Activated naive CD8-positive, alpha-beta T cell treated with anti-CD3 and anti-CD28 coated beads, Interleukin-2, amount 50 U/mL, for 24 hours (primary cell): ENCODE results near the gene UBE2E2.
A peak's percentile ranks its signal among the peaks of the same experiment; 100 is the strongest.

Source experiments
- ATAC-seq: fragments of 150-1000 bp; cut with Tn5 transposase; one replicate; pipeline ENCODE4 v1.10.0; 2021
- DNase-seq: peaks from one replicate; pipeline ENCODE4 v3.0.0; 2021
- H3K27ac Mint-ChIP-seq: one replicate; pipeline ENCODE4 v1.8.0; 2021; ENCODE audit warnings: mild to moderate bottlenecking, mixed read lengths
- H3K27me3 Mint-ChIP-seq: one replicate; pipeline ENCODE4 v1.8.0; 2021; ENCODE audit warnings: mixed read lengths
- H3K36me3 Mint-ChIP-seq: one replicate; pipeline ENCODE4 v1.8.0; 2021; ENCODE audit warnings: low read depth, mixed read lengths
- H3K4me1 Mint-ChIP-seq: one replicate; pipeline ENCODE4 v1.8.0; 2021; ENCODE audit warnings: mixed read lengths
- H3K4me3 Mint-ChIP-seq: one replicate; pipeline ENCODE4 v1.8.0; 2021; ENCODE audit warnings: mild to moderate bottlenecking, moderate library complexity, mixed read lengths
- H3K9me3 Mint-ChIP-seq: one replicate; pipeline ENCODE4 v1.8.0; 2021; ENCODE audit warnings: mixed read lengths

Gene UBE2E2

DNA sequence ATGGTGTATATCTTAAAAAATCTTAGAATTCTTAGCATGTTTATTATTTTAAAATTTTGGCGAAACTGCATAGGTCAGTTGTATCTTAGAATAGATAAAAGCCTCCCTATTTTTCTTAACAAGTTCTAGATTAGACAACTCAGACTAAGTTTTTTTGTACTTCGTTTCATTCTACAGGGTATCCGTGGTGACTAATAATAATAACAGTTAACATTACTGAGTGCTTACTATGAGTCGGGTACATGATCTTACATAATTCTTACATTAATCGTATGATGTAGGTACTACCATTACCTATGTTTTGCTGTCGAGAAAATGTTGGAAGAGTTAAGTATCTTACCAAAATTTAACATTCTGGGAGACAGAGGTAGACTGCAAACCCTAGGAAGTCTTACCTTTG is 60.7 kb downstream of the UBE2E2 start:
- H3K4me1 Mint-ChIP-seq = peaks cover 6% of the 10 kb centered on the region
- peaks cover 7% of the 10 kb centered on the region for H3K36me3 Mint-ChIP-seq
- peaks cover 10% of the 10 kb centered on the region for H3K9me3 Mint-ChIP-seq
- H3K27me3 Mint-ChIP-seq = no peaks in the 10 kb centered on the region
- no peak overlapping the region for H3K27ac Mint-ChIP-seq
- no peak for DNase-seq
- no peak overlapping the region for H3K4me3 Mint-ChIP-seq
- no peak for ATAC-seq

DNA sequence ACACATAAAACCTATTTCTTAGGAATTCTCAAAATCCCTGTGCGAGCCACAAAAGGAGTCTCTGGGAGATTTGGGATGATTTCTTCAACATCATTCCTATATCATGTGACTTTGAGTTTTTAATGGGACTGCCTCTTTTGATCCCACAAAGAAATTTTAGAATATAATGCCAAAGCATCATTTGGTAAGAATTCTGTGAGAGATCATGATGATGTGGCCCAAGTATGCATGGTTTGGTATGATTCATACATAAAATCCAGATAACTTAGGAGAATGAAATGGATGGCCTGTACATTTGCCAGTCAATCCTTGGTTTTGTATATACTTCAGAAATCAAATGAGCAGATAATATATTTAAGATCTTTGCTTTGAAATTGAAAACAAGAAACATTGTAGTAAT is 61.3 kb downstream of the UBE2E2 start:
- no peak for DNase-seq
- H3K36me3 Mint-ChIP-seq = peaks cover 7% of the 10 kb centered on the region
- H3K27ac Mint-ChIP-seq = no peak overlapping the region
- H3K9me3 Mint-ChIP-seq = peaks cover 11% of the 10 kb centered on the region
- no peak overlapping the region for H3K4me3 Mint-ChIP-seq
- H3K4me1 Mint-ChIP-seq = peaks cover 6% of the 10 kb centered on the region
- no peak for ATAC-seq
- no peaks in the 10 kb centered on the region for H3K27me3 Mint-ChIP-seq

DNA sequence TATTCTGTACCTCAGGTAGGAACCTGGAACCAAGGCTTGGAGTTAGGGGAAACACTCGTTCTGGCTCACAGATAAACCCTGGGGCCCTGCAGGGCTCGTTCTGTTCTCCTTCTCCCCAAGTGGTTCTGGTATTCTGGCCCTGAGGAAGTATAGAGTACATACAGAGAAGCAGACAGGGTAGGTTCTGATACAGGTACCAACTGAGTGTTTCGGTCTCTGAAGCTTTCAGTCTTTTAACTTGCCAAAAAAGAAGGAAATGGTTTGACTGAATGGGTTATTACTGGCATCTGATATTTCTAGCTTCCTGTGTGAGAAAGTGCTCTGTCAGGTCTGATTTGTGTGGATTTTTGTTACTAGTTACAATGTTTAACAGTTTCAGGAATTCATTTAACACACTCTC is 67.3 kb downstream of the UBE2E2 start:
- no peak overlapping the region for H3K27ac Mint-ChIP-seq
- H3K4me1 Mint-ChIP-seq = peaks cover 6% of the 10 kb centered on the region
- H3K4me3 Mint-ChIP-seq = no peak overlapping the region
- DNase-seq (no peak), ATAC-seq (no peak)
- H3K36me3 Mint-ChIP-seq = peaks cover 12% of the 10 kb centered on the region
- peaks cover 15% of the 10 kb centered on the region for H3K9me3 Mint-ChIP-seq
- no peaks in the 10 kb centered on the region for H3K27me3 Mint-ChIP-seq

DNA sequence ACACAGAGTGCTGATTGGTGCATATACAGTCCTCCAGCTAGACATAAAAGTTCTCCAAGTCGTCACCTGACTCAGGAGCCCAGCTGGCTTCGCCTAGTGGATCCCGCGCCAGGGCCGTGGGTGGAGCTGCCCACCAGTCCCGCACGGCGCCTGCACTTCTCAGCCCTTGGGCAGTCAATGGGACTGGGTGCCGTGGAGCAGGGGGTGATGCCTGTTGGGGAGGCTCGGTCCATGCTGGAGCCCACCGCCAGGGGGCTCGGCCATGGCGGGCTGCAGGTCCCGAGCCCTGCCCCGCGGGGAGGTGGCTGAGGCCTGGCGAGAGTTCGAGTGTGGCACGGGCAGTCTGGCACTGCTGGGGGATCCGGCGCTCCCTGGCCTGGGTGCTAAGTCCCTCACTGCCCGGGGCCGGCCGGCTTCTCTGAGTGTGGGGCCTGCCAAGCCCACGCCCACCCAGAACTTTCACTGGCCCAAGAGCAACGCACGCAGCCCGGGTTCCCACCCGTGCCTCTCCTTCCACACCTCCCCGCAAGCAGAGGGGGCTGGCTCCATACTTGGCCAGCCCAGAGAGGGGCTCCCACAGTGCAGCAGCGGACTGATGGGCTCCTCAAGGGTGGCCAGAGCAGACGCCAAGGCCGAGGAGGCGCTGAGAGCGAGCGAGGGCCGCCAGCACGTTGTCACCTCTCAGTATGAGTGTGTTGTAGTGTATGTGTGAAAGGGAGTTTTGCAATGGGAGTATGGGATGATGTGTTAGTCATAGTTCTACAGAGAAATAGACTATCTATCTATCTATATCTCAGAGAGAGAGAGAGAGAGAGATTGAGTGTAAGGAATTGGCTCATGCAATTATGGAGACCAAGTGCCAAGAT is 69.0 kb downstream of the UBE2E2 start:
- peaks cover 12% of the 10 kb centered on the region for H3K4me1 Mint-ChIP-seq
- peaks cover 15% of the 10 kb centered on the region for H3K9me3 Mint-ChIP-seq
- no peaks in the 10 kb centered on the region for H3K27me3 Mint-ChIP-seq
- no peak overlapping the region for H3K4me3 Mint-ChIP-seq
- DNase-seq = no peak
- H3K36me3 Mint-ChIP-seq = peaks cover 9% of the 10 kb centered on the region
- H3K27ac Mint-ChIP-seq = peak overlapping the region; percentile 31
- peak; percentile 33 for ATAC-seq

DNA sequence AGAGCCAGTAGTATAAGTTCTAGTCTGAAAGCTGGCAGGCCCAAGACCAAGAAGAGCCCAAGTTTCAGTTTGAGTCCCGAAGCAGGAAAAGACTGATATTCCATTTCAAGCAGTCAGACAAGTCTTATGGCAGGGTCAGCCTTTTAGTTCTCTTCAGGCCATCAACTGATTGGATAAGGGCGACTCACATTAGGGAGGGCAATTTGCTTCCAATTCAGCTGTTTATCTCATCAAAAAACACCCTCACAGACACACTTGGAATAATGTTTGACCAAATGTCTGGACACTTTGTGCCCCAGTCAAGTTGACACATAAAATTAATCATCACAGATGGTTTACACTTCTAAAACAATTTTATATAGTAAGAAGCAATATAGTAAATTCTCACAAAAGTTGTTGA is 69.7 kb downstream of the UBE2E2 start:
- peaks cover 15% of the 10 kb centered on the region for H3K9me3 Mint-ChIP-seq
- peaks cover 9% of the 10 kb centered on the region for H3K36me3 Mint-ChIP-seq
- peaks cover 12% of the 10 kb centered on the region for H3K4me1 Mint-ChIP-seq
- no peak overlapping the region for H3K4me3 Mint-ChIP-seq
- H3K27ac Mint-ChIP-seq = no peak overlapping the region
- DNase-seq (no peak), ATAC-seq (no peak)
- H3K27me3 Mint-ChIP-seq = no peaks in the 10 kb centered on the region

DNA sequence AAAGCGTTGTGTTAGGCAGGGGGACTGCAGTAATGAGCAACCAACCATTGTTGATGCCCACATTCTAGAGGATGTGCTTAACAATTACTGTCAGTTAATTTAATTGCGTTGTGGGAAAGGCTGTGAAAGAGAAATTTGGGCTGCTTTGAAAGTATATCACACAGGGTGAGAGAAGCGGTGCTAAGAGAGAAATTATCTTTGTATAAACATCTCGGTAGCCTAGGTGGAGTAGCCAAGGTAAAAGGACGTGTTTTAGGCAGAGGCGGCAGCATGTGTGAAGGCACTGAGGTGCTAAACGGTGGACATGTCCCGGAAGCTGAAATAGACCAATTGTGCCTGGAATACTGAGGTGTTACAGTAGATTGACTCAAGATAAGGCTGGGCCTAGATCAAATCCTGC is 71.9 kb downstream of the UBE2E2 start:
- DNase-seq = no peak
- Mint-ChIP-seq H3K27me3 (no peaks in the 10 kb centered on the region), H3K4me3 (no peak overlapping the region), H3K4me1 (peaks cover 12% of the 10 kb centered on the region), H3K36me3 (peaks cover 9% of the 10 kb centered on the region), H3K27ac (no peak overlapping the region), H3K9me3 (peaks cover 10% of the 10 kb centered on the region)
- no peak for ATAC-seq

DNA sequence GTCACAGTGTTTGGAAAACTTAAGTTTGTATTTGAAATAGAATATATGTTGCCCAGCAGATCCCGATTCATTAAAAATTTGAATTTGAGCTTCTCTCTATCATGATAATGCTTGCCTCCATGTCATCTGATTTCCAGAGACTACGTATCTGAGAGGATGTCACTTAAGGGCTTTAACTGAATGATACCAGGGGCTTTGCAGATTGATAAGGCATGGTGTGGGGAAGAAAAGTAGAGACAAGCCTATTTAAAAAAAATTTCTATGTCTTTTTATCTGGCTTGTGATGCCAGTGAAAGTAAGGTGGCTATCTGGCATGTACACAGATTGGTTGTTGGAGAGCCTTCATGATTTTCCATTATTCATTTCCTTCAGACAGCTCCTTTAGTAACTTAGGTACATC is 72.7 kb downstream of the UBE2E2 start:
- DNase-seq = no peak
- H3K4me1 Mint-ChIP-seq = peaks cover 12% of the 10 kb centered on the region
- peaks cover 5% of the 10 kb centered on the region for H3K36me3 Mint-ChIP-seq
- H3K27ac Mint-ChIP-seq = no peak overlapping the region
- no peaks in the 10 kb centered on the region for H3K27me3 Mint-ChIP-seq
- no peak for ATAC-seq
- H3K4me3 Mint-ChIP-seq = no peak overlapping the region
- H3K9me3 Mint-ChIP-seq = peaks cover 4% of the 10 kb centered on the region

DNA sequence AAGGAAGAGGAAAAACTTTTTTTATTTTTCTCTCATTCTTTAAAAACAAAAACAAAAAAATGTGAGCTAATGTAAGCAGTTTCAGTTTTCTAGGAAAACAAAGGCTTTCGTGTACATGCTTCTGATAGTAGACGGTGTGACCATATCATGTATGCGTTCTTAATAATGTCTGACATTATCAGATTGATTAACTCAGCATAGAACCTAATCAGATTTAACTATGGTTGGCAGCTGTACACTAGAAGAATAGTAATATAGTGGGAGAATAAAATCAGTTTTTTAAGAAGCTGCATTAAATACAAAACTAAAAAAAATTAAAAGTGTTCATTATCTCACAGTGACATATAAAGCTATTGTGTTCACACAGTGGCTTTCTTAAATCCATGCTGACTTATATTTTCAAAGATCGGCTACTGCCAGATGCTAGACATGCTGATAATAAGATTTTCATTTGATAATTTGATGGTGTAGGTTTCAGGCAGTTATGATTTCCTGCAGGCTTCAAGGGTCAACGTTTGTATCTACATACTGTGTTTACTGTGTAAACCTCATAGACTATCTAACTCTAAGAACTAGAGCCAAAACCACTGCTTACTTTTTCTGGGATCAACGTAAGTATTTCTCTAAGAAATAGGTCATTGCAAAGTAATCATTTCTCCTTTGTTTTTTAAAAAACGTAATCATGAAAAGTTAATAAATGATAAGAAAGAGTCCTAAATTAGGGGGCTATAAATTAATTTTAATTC is 74.0 kb downstream of the UBE2E2 start:
- Mint-ChIP-seq H3K27ac (no peak overlapping the region), H3K4me3 (no peak overlapping the region), H3K27me3 (no peaks in the 10 kb centered on the region), H3K36me3 (no peaks in the 10 kb centered on the region), H3K4me1 (peaks cover 12% of the 10 kb centered on the region), H3K9me3 (peaks cover 4% of the 10 kb centered on the region)
- no peak for DNase-seq
- no peak for ATAC-seq

DNA sequence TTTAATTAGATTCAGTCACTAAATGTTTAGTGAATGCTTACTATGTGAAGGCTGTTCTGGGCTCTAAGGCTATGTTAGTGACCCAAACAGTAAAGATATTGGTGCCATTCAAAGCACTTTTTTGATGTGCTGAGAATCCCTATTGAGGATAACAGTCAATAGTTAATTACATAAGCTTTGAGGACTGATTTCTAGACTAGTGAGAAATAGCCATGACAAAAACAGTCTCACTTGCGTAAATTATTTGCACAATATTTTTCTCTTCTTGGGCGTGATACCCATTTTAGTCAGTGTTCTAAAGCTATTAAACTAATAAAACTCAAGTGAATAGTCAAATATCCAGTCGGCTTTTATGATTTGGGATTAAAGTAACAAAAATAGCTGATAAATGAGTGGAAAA is 74.6 kb downstream of the UBE2E2 start:
- Mint-ChIP-seq H3K4me1 (peaks cover 9% of the 10 kb centered on the region), H3K4me3 (no peak overlapping the region), H3K27ac (no peak overlapping the region), H3K9me3 (no peaks in the 10 kb centered on the region), H3K36me3 (no peaks in the 10 kb centered on the region), H3K27me3 (no peaks in the 10 kb centered on the region)
- ATAC-seq = no peak
- no peak for DNase-seq

DNA sequence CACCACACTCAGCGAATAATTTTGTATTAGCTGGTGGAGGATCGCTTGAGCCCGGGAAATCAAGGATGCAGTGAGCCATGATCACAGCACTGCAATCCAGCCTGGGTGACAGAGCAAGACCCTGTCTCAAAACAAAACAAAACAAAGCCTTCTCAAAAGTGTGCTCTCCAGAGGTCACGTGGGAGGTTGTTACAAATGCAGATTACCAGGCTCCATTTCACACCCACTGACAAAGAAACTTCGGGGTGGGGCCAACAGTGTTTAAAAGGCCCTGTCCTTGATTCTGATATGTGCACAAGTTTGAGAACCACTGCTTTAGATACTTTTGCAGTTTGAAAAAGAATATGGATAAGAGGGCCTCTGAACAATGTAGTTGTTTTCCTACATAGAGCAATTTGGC is 80.5 kb downstream of the UBE2E2 start:
- Mint-ChIP-seq H3K4me3 (no peak overlapping the region), H3K27ac (no peak overlapping the region), H3K36me3 (peaks cover 15% of the 10 kb centered on the region), H3K9me3 (peaks cover 28% of the 10 kb centered on the region), H3K4me1 (peaks cover 1% of the 10 kb centered on the region), H3K27me3 (no peaks in the 10 kb centered on the region)
- ATAC-seq (no peak), DNase-seq (no peak)

DNA sequence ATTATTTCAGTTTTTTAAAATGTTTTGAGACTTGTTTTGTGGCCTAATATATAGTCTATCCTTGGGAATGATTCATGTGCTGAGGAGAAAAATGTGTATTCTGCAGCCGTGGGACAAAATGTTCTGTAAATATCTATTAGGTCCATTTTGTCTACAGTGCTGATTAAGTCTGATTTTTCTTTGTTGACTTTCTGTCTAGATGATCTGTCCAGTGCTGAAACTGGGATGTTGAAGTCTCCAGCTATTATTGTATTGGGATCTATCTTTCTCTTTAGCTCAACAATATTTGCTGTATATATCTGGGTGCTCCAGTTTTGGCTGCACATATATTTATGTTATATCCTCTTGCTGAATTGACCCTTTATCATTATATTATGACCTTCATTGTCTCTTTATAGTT is 85.2 kb downstream of the UBE2E2 start:
- Mint-ChIP-seq H3K4me1 (peaks cover 3% of the 10 kb centered on the region), H3K4me3 (no peak overlapping the region), H3K27ac (no peak overlapping the region), H3K27me3 (no peaks in the 10 kb centered on the region), H3K36me3 (peaks cover 15% of the 10 kb centered on the region), H3K9me3 (peaks cover 28% of the 10 kb centered on the region)
- no peak for ATAC-seq
- no peak for DNase-seq

DNA sequence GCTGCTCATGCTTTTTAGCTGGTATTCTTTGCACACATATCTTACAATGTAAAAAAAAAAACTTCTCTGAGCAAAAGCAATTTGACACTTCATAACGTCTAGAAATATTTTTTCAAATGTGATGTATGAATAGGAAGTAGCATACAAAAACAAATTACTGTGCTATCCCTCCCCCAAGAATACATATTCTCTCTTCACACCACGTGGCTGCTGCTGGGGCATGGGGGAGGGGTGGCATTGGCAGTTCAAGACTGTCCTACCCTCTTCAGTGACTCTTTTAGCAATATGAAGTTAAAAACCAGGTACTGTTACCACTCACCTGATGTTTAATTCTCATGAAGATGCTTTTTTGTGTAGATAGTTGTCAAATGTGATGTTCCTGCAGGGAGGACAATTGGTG is 85.6 kb downstream of the UBE2E2 start:
- H3K36me3 Mint-ChIP-seq = peaks cover 15% of the 10 kb centered on the region
- DNase-seq (no peak), ATAC-seq (no peak)
- no peak overlapping the region for H3K27ac Mint-ChIP-seq
- no peaks in the 10 kb centered on the region for H3K27me3 Mint-ChIP-seq
- no peak overlapping the region for H3K4me3 Mint-ChIP-seq
- peaks cover 28% of the 10 kb centered on the region for H3K9me3 Mint-ChIP-seq
- peaks cover 3% of the 10 kb centered on the region for H3K4me1 Mint-ChIP-seq

DNA sequence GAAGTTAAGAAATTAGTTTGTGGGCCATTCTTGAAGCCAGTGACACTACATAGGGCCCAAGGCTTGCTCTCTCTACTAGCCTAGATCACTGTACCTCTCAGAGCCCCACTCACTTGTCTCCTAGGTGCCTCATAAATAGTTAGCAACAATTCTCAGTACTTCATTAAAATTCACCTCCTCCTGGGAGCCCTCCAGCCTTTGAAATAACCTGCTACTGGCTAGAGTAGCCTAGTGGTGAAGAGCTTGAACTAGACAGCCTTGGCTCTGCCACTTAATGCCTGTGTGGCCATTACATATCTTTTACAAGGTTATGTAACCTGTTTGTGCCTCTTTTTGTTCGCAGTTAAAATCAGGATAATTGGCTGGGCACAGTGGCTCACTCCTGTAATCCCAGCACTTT is 89.3 kb downstream of the UBE2E2 start:
- peaks cover 4% of the 10 kb centered on the region for H3K36me3 Mint-ChIP-seq
- peaks cover 5% of the 10 kb centered on the region for H3K4me1 Mint-ChIP-seq
- no peaks in the 10 kb centered on the region for H3K27me3 Mint-ChIP-seq
- no peak overlapping the region for H3K27ac Mint-ChIP-seq
- DNase-seq (no peak), ATAC-seq (no peak)
- no peak overlapping the region for H3K4me3 Mint-ChIP-seq
- peaks cover 9% of the 10 kb centered on the region for H3K9me3 Mint-ChIP-seq

DNA sequence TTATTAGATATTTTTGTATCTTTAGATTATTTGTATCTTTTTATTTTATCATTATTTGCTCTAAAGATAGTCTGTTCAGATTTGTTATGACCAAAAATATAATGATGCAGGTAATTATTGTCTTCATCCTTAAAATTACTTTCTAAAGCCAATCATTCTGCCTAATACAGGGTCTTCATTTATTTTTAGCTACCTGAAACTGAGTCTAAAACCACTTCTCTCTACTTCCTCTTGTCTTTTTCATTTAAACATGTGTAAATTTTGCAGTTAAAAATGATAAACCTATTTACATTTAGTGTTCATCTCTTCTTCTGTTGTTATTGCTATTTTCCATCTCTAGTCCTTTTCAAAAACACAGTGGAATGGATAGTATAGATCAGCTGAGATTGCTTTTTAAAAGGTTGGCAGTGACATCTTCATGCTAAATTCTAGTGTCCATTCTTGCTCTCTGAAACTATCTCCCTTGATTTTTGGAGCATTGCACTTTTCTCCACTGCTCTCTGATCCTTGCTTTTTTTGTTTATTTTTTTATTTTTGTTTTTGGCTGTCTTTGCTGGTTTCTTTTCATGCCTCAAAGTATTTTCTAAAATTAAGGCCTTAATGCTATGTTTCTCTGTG is 91.8 kb downstream of the UBE2E2 start:
- no peak overlapping the region for H3K27ac Mint-ChIP-seq
- peaks cover 4% of the 10 kb centered on the region for H3K4me1 Mint-ChIP-seq
- DNase-seq (no peak), ATAC-seq (no peak)
- H3K4me3 Mint-ChIP-seq = no peak overlapping the region
- no peaks in the 10 kb centered on the region for H3K36me3 Mint-ChIP-seq
- no peaks in the 10 kb centered on the region for H3K9me3 Mint-ChIP-seq
- H3K27me3 Mint-ChIP-seq = no peaks in the 10 kb centered on the region

DNA sequence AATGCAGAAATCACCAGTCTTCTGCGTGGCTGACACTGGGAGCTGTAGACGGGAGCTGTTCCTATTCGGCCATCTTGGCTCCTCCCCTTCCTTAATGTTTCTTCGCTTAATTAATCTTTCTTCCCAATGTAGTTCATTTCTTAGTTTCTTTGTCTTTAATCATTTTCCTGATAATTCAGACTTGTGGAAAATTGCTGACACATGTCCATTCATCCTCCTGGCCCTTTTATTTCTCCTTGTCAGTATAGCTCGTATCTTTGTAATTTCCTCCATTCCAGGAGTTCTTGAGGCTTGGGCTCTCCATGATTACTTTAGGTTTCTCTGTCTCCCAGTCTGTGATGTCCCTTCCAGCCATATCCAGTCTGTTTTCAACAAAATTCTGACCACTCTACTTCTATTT is 98.7 kb downstream of the UBE2E2 start:
- Mint-ChIP-seq H3K4me1 (peaks cover 12% of the 10 kb centered on the region), H3K36me3 (no peaks in the 10 kb centered on the region), H3K9me3 (no peaks in the 10 kb centered on the region), H3K27ac (no peak overlapping the region), H3K4me3 (no peak overlapping the region), H3K27me3 (no peaks in the 10 kb centered on the region)
- ATAC-seq (no peak), DNase-seq (no peak)
